Measurements from ENCODE around the gene DNER.

- no peak for TF ChIP-seq POLR2A (IDR thresholded peaks at IDR 0.05)
- TF ChIP-seq, protein P1, sequence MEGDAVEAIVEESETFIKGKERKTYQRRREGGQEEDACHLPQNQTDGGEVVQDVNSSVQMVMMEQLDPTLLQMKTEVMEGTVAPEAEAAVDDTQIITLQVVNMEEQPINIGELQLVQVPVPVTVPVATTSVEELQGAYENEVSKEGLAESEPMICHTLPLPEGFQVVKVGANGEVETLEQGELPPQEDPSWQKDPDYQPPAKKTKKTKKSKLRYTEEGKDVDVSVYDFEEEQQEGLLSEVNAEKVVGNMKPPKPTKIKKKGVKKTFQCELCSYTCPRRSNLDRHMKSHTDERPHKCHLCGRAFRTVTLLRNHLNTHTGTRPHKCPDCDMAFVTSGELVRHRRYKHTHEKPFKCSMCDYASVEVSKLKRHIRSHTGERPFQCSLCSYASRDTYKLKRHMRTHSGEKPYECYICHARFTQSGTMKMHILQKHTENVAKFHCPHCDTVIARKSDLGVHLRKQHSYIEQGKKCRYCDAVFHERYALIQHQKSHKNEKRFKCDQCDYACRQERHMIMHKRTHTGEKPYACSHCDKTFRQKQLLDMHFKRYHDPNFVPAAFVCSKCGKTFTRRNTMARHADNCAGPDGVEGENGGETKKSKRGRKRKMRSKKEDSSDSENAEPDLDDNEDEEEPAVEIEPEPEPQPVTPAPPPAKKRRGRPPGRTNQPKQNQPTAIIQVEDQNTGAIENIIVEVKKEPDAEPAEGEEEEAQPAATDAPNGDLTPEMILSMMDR (IDR thresholded peaks at IDR 0.05): no peak
Measured at GRCh38 chr2:229453230-229453629, 261.1 kb downstream of the DNER start.
